Cardiac fibroblast (primary cell): ENCODE results near the gene CHCHD6.

Source experiments
- DNase-seq, 2 donors: peaks; one replicate each; pipeline versions ENCODE4 v3.0.0 to v3.0.0-alpha.2; 2010; ENCODE audit warnings: low read depth in 2 of 2
- H3K4me3 ChIP-seq, 2 donors: replicated peaks in 1 of 2; 1 replicate in 1 of 2; 2 replicates in 1 of 2; pipeline ENCODE4 v1.5.1; 2011; ENCODE audit warnings: low read depth in 2 of 2, low read length in 2 of 2, mild to moderate bottlenecking in 2 of 2, moderate library complexity in 1 of 2
- CTCF ChIP-seq: IDR thresholded peaks from one replicate; pipeline ENCODE4 v1.5.1; 2011; ENCODE audit warnings: low read depth, mild to moderate bottlenecking, low read length, inconsistent platforms

Gene CHCHD6

GRCh38 chr3:126665959-126666657 is 37.9 kb upstream of the CHCHD6 start:
- DNase-seq = no peak
- no peak for TF ChIP-seq CTCF

GRCh38 chr3:126666658-126667528 is 37.1 kb upstream of the CHCHD6 start:
- no peak overlapping the region for H3K4me3 ChIP-seq
- no peak for DNase-seq
- TF ChIP-seq CTCF = no peak

More at GRCh38 chr3:126665959-126666657, 37.9 kb upstream of the CHCHD6 start:
- H3K4me3 ChIP-seq = no peak overlapping the region

GRCh38 chr3:126667631-126668449 is 36.2 kb upstream of the CHCHD6 start:
- H3K4me3 ChIP-seq = no peak overlapping the region
- DNase-seq = no peak
- no peak for TF ChIP-seq CTCF

- no peak for TF ChIP-seq CTCF
- DNase-seq = no peak
- H3K4me3 ChIP-seq = no peak overlapping the region
Measured at GRCh38 chr3:126668450-126669401, 35.3 kb upstream of the CHCHD6 start.

GRCh38 chr3:126671521-126671920 is 32.5 kb upstream of the CHCHD6 start:
- DNase-seq = no peak
- no peak for TF ChIP-seq CTCF
- H3K4me3 ChIP-seq = no peak overlapping the region

- no peak for TF ChIP-seq CTCF
- H3K4me3 ChIP-seq = no peak overlapping the region
- no peak for DNase-seq
Measured at GRCh38 chr3:126672340-126672739, 31.7 kb upstream of the CHCHD6 start.
